Endothelial cell of umbilical vein (primary cell): ENCODE data around the gene FKRP.

Source experiments
- EZH2 ChIP-seq: IDR thresholded peaks from 2 replicates; pipeline ENCODE4 v1.6.1; 2012; ENCODE audit warnings: borderline replicate concordance, low read depth, mild to moderate bottlenecking, moderate library complexity, low read length, inconsistent platforms; ENCODE audit not compliant: severe bottlenecking
- GATA2 ChIP-seq: IDR thresholded peaks from 2 replicates; pipeline ENCODE4 v1.7.0; 2011; ENCODE audit warnings: low read depth, mild to moderate bottlenecking, moderate library complexity, mixed read lengths, low read length; ENCODE audit not compliant: insufficient read length, insufficient read depth
- JUN ChIP-seq: IDR thresholded peaks from 2 replicates; pipeline ENCODE4 v1.6.1; 2011; ENCODE audit warnings: borderline replicate concordance, low read depth; ENCODE audit not compliant: insufficient read length, insufficient read depth
- MAX ChIP-seq: IDR thresholded peaks from 2 replicates; pipeline ENCODE4 v1.6.1; 2011; ENCODE audit not compliant: insufficient read depth, insufficient read length
- MYC ChIP-seq: IDR thresholded peaks from one replicate; pipeline ENCODE4 v1.6.1; 2011; ENCODE audit warnings: mild to moderate bottlenecking, low read depth, low read length
- POLR2A ChIP-seq: IDR thresholded peaks from 2 replicates; pipeline ENCODE4 v1.6.1; 2012; ENCODE audit warnings: low read depth, mild to moderate bottlenecking, control low read depth, low read length
- POLR2AphosphoS5 ChIP-seq: IDR thresholded peaks from 2 replicates; pipeline ENCODE4 v1.6.1; 2012; ENCODE audit warnings: low read depth, mild to moderate bottlenecking, control low read depth, low read length, moderate library complexity; ENCODE audit not compliant: insufficient read depth
- TF ChIP-seq, protein P1 (sequence below), 2 donors: IDR thresholded peaks; 1 replicate in 1 of 2; 2 replicates in 1 of 2; pipeline ENCODE4 v1.5.1; 2011; ENCODE audit warnings: low read length in 2 of 2, mild to moderate bottlenecking in 2 of 2, moderate library complexity in 2 of 2, control low read depth in 1 of 2, inconsistent platforms in 1 of 2, low read depth in 1 of 2; ENCODE audit not compliant: insufficient read depth in 1 of 2; ENCODE audit errors: extremely low read depth in 1 of 2

DNA sequence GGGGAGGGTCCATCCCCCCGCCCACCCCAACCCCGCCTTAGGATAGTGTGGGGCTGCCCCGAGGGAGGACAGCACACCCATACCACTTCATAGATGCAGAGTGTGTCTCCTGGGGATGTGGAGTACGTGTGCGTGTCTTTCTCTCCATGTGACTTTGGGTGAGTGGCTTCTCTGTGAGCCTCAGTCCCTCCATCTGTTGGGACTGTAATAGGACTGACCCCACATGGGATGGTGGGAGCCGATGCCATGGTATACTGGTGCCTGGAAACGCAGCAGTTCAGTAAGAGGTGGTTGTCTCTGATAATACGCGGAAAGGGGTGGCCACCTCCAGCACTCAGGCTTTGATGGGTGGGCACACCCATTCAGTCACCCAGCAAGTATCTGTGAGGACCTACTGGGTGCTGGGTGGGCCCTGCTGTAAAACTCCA lies 28.1 kb upstream of the FKRP start:
- no peak for TF ChIP-seq POLR2A
- TF ChIP-seq, protein P1, sequence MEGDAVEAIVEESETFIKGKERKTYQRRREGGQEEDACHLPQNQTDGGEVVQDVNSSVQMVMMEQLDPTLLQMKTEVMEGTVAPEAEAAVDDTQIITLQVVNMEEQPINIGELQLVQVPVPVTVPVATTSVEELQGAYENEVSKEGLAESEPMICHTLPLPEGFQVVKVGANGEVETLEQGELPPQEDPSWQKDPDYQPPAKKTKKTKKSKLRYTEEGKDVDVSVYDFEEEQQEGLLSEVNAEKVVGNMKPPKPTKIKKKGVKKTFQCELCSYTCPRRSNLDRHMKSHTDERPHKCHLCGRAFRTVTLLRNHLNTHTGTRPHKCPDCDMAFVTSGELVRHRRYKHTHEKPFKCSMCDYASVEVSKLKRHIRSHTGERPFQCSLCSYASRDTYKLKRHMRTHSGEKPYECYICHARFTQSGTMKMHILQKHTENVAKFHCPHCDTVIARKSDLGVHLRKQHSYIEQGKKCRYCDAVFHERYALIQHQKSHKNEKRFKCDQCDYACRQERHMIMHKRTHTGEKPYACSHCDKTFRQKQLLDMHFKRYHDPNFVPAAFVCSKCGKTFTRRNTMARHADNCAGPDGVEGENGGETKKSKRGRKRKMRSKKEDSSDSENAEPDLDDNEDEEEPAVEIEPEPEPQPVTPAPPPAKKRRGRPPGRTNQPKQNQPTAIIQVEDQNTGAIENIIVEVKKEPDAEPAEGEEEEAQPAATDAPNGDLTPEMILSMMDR (IDR thresholded peaks at IDR 0.05; ENCODE audit: extremely low read depth in 1 of 2, insufficient read depth in 1 of 2, low read depth in 1 of 2, low read length in 2 of 2), result no peak
- no peak for TF ChIP-seq JUN
- no peak for TF ChIP-seq POLR2AphosphoS5
- TF ChIP-seq EZH2, result no peak
- no peak for TF ChIP-seq MYC
- no peak for TF ChIP-seq MAX
- no peak for TF ChIP-seq GATA2
